ENCODE data around the gene CORO2B.

The CORO2B gene

DNA sequence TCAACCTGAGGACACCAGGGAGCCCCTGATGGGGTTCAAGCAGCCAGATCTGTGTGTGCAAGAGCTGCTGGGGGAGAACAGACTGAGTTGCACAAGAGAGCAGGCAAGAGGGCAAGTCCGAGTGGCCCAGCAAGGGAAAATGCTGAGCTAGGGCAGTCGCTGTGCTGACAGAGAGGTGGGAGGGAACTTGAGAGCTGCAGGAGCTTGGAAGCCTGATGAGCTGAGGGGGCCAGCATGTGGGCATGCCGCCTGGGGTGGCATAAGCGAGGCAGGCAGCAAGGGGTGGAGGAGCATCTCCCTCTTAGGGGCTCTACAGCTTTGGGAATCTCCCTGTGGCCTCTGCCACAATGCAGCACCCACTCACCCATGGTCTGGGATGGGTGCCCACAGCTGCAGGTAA, 4.7 kb upstream of the CORO2B start:
- DNase-seq (ENCODE audit: low read depth), result no peak

DNA sequence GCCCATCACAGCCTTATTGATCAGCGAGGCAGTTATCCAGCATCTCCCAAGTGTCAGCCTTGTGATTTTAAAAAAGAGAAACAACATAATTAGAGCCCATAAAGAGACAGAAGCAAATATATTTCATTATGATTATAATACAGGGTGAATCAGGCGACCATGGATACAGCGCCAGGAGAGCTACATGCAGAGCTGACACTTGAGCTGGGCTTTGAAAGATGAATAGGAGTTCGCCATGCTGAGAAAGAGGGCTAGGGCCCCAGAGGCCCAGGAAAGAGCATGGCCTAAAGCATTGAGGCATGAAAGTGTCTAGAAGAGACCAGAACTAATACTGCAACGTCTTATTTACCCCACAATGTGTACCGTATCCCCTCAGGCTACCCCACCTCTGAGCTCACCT, 4.2 kb upstream of the CORO2B start:
- no peak for DNase-seq (ENCODE audit: low read depth)

DNA sequence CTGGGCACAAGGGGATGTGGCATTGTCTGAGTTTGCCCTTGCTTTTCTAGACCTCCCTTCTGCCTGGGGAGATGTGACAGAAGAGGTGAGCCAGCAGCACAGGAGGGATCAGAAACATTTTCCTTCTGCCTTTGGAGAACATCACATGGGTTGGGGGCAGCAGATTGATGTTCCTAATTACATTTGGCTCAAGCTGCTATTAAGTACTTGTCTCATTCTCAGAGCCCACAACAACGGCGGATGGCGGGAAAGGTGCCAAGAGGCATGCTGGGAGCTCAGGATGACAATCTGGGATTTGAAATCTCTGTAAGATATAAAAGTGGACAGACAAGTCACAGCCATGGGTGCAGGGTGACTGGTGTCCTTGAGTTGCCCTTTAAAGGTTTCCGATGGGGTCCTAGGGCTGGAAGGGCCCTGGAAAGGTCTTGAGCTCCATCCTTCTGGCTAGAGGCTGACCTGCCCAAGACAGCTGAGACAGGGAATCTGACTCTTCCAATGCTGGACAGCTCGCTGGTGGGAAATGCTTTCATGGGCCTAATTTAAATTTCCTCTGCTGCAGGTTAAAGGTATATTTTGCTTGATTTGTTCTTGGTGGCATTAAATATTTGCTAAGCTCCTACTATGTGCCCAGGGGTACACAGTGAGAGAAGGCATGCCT, 2.4 kb upstream of the CORO2B start:
- DNase-seq (ENCODE audit: low read depth), result no peak

DNA sequence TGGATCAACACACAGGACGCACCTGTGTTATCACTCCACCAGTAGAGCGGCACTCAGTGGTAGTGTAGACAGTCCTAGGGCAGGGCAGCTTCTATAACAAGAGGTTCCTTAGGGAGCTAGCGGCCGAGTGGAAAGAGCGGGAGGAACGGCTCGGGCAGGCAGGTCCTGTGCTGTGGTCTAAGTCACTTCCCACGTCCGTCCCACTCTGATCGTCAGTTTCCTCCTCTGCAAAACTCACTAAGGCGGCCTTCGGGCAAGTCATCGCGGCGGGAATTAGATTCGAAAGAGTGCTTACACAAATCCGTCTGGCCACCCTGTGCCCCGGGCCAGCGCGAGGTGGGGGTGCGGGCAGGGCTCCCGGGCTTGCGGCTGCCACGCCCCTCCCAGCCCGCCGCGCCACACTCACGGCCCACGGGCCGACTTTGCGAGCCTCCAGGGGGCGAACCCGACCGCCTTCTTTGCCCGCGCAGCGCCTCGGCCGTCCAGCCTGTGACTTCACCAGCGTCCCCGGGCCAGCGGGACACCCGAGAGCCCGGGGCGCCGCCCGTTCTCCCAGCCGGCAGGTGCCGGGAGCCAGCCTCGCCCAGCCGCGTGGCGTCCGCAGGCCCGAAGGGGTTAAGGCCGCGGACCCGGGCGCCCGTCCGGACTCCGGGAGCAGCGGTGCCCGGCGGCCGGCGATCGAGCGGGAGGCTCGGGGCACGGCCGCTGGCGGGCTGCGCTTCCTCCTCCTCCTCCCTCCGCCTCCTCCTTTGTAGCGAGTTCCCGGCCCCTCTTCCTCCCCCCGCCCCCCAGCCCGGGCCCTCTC, 416 bp upstream of the CORO2B start:
- no peak for DNase-seq (ENCODE audit: low read depth)

DNA sequence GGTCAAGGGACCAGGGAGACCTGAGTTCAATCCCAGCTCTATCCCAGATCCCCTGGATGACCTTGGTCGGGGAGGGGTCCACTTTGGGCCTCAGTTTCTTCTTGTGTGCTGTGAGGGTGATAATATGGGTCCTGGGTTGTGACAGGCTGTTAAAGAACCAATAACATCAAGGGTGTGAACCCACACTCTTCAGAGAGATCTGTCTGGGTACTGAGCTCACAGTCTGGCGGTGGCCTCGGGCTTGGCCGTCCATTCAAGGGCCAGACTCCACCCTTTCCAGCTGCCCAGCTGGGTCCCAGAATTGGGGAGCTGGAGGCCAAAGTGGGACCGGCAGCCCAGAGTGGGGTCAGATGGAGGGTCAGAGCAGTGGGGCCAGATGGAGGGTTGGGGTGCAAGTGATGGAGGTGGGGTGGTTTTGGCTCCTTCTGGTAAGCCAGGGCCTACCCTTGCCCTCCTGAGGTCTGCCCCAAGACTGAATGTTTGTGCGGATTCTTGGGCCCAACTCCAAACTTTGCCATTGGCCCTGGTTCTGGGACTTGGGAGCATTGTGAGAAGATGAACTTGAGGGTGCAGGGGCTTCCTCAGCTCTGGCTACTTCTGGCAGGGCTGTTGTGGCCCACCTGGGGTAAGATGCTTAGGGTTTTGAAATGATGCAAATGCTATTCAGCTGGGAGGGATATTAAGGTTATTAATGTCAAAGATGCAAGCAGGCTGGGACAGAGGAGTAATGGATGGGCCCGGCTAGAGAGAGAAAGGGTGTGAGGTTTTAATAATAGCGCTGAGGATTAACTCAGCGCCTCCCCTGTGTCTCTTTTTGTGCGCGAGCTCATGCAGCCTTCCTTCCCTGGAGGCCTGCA, 1.5 kb downstream of the CORO2B start:
- no peak for DNase-seq (ENCODE audit: low read depth)

DNA sequence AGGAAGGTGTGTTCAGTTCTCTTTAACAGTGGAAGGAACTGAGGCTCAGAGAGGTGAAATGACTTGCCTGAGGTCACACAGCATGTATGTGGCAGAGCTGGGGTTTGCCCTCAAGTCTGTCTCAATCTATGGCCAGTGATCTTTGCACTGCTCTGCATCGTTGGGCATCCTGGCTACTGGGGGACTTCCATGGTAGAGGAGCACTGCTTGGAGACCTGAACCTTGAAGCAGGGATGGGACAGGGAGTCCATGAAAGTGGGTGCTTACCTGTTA, 2.0 kb downstream of the CORO2B start:
- no peak for DNase-seq (ENCODE audit: low read depth)

DNA sequence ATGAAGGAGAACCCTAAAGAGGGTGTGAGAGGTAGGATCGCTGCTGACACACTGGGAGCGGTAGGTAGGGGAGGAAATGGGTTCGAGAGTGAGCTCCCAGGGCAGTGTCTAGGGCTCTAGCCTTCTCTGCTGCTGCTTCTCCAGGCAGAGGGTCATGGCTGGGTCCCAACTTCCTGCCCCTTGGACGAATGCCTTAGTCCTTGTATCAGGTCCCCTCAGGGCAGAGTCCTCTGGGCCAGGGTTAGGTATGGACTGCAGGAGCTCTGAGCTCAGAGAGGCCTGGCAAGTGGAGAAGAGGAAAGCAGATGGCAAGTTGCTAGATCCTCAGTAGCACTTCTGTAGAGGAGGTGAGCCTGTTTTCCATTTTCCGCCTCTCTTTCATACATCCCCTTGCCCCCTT, 2.9 kb downstream of the CORO2B start:
- no peak for DNase-seq (ENCODE audit: low read depth)

DNA sequence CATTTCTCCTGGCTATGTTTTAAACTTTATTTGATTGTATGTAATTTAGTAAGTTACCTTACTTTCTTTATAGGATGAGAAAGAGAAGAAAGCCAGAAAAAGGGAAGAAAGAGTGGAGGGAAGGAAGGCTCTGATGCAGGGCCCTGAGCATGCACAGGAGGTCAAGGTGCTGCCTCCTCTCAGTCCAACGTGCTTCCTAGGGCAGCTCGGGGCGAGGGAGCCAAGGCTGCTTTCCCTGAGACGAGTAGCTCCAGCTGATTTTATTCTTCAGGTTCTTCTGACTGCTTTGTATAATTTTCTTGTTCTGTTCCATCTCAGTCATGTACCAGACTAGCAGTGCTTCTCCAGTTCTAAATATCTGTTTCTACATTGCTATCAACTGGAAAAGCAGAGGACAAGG, 3.4 kb downstream of the CORO2B start:
- DNase-seq (ENCODE audit: low read depth), result no peak

DNA sequence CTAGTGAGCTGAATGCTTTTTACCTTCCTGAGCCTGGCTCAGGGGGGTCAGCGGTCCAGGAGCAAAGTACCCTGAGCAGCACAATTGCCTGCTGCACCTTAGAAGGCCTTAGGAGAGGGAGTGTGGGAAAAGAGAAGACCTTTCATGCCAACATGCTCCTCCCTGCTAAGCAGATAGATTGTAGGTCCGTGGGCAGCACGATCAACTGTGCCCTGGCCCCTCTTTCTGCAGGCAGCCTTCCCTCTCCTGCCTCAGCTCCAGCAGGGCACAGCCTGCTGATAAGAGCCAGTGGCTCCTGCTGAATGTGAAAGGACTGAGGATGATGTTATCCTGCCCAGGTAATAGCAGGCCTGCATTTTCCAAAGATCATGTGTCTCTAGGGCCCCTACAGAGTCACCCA, 4.1 kb downstream of the CORO2B start:
- no peak for DNase-seq (ENCODE audit: low read depth)

DNA sequence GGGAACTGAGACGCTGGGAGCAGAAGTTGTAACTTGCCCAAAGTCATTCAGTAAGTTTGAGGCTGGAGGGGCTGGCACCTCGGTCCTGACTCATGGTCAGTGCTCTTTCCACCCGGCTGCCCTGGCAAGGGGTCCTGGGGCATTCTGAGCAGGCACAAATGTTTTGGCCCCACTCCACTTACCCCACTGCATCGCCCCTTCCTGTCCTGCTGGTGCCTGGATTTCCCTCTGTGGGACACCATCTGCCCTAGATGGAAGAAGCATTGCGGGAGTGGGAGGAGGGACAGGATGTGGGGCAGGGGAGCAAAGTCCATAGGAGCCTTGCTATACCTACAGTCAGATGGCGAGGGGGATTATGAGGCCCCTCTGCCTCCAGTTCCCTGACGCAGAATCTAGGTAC, 4.5 kb downstream of the CORO2B start:
- no peak for DNase-seq (ENCODE audit: low read depth)

DNA sequence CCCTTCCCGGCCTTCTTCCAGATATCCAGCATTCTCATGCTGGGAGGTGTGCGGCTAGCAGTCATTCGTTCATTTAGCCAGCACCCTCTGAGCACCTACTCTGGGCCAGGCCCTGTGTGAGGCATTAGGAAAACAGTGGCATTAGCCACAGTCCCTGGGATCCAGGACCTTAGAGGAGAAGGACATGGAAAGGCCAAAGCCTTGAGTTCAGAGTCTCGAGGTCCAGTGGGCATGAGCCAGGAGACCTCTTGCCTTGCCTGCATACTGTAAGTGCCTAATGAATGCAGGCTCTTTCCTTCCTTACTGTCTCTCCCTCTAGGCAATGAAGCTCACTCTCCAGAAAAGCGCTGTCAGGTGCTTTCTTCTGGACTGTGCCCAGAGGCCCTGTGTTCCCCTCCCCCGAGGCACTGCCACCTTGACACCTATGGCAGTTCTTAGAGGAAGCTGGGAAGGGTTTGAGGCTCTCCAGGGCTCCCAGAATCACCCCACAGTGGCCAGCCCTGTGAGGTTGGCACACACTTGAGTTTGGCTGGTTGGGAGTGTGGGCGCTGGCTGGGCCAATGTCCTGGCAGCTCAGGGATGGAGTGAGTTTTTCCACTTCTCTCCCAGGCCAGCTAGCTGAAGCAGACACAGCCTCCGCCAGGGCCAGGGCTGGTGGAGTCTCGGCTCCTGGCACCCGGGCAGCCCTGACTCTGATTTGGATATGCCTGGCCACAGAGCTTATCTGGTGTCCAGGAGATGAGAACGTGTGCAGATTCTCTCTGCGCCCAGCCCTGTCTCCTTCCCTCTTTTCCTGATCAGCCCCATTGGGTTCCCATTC, 5.4 kb downstream of the CORO2B start:
- DNase-seq (ENCODE audit: low read depth), result no peak

DNA sequence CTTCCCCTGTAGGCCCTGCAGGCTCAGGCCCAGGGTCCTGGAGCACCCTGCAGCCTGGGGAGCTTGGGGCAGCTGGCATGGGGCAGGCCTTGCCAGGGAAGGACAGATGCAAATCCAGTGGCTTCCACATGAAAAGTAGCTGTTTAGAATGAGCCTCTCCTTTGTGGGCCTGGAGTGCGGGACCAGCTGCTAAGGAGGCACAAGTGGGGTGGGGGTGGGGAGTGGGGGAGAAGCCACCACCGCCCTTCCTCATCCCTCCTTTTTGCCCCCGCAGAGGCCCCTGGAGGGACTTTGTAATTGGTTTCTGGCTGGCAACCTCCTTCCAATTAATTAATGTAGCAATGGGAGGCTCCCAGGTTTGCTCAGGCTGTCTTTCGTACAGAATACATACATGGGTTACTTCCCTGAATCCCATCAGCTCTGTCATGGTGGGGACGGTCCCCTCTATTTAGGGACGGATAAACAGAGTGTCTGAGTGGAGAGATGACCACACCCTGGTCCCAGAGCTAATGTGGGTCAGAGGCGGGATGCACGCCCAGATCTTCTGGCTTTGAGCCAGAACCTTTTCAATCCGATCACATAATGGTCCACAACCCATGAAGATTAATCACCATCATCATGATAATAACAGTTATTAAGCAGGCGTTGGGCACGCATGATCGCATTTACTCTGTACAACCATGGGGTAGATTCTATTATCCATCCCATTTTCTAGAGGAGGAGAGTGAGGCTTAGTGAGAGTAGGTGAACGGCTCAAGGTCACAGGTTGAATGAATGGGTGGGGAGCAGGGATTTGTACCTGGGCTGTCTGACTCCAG, 6.2 kb downstream of the CORO2B start:
- no peak for DNase-seq (ENCODE audit: low read depth)

DNA sequence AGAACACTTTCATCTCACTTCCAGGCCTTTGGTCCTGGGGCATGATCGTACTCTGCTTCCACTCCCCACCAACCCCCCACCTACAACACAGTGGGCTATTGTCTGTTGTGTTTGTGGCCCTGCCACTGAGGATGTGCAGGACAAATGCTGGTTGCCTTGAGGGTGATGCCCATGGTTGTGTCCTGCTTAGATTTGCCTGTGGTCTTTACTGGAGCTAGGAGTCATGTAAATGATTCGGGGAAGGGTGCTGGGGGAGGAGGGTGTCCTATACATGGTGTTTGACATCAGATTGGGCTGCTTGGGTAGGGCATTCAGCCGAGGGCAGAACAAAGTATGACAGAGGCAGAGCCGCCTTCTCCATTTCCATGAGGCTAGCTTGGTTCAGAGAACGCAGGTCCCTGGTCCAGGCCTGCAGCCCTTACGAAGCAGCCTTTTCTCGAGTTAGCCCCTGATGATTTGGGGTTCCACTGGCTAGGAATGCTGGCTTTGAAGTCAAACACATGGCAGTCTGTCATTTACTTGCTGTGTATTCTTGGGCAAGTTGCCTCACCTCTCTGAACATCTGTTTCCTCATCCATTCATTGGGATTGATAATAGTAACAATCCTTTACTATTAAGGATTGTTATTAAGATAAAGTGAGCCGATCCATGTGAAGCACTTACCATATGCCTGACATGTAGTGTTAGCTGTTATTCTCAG, 6.9 kb downstream of the CORO2B start:
- no peak for DNase-seq (ENCODE audit: low read depth)

DNA sequence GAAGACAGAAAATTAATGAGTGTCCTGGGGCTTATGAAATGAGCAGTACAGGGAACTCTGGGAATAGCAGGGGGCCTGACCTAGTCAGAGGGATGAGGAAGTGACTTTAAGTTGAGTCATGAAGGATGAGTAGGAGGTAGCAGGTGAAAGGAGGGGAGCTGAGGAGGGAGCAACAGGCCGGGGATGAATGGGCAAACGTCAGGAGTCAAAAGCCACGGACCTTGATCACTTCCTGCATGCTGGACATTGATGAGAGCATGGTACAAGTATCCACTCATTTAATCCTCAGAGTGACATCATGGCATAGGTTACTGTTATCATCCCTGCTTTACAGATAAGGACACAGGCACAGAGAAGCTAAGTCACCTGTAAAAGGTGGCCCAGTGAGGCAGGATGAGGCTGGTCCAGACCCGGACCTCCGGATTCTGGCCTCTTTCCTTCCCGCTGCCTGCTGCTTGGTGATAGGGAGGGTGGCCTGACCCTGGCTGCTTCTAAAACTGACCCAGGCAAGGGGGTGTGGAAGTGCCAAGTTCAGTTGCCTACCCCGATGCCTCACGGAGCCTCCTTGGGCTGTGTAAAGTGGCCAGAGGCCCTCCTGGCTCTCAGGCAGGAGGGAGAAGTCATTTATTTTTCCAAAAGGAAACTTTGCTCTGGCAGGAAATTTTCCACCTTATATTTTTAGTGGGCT, 7.6 kb downstream of the CORO2B start:
- no peak for DNase-seq (ENCODE audit: low read depth)

DNA sequence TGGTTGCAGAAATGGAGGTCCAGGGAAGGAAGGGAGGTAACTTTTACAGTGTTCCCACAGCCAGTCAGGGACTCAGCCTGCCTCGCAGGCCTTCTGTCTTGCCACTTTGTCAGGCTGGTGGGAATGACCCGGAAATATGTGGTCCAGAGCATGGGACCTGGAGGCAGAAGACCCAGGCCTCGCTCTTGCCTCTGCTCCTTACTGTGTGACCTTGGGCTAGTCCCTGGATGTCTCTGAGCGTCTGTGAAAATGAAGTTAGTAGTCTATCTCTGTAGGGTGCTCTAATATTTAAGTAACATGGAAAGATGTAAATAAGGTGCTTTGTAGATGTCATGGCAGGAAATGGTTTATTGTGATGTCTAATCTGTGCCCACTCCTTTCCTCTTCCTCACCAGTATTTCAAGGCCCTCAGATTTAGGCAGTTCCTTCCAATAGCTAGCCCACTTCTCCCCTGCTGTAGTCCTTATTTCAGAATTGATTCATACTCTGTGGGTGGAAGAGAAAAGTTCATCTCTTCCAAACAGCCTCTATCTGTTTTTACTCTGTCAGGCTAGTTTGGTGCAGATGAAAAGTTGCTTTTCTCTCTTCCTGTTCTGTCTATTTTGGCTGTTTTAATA, 9.1 kb downstream of the CORO2B start:
- no peak for DNase-seq (ENCODE audit: low read depth)

DNA sequence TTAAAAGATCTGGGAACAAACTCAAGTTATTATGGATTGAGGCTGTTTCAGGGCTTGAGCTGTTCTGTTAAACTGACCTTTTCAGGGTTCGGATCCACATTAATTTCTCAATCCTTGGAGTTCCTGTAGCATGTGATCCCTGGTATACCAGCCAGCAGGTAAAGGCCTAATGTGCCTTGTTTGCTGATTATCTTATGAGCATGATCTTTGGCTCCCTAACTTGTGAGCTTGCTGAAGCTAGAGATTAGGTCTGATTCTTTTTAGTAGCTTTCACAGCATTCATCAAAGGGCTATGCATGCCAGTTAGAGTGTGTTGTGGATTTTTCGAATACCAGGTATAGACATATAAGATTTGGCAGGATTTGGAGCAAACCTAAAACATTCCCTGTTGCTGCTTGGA, 10.3 kb downstream of the CORO2B start:
- no peak for DNase-seq (ENCODE audit: low read depth)

DNA sequence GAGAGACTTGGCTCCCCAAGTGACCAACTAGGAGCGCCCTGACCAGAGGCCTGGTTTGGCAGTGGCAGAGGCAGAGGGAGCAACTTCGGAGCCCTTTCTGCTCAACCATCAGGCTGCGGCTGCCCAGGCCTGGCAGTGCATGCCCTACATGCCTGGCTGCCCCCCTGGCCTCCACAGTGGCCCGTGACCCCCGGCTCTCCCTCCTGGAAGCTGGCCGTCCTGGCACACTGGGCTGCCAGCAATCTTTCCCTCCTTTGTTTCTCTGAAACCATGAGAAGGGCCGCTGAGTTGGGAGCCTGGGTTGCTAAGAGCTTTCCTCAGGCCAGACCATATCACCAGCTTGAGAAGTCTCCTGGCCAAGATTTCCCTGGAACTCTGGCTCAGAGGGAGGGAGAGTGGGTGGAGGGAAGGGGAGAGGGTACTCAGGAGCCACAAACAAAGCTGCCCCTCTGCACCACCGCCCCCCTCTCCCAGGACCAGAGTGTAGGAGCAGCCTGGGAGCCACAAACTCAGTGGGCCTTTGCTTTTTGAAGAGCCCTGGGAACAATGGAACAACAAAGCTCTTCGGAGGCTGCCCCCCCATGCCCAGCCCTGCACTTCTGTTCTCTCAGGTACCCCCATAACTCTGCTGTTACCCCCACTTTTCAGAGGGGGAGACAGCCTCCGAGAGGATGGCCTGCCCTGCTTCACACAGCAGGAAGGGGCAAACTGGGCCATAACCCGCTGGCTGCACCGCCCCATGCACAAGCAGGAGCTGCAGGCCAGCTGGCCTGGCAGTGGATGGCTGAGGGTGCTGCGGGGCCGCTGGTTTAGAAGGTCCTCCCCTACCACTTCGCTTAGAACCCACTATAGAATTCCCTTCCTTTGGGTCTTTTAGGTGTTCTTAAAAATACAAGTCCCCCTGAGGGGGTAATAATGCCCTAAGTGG, 11.3 kb downstream of the CORO2B start:
- DNase-seq (ENCODE audit: low read depth), result no peak

DNA sequence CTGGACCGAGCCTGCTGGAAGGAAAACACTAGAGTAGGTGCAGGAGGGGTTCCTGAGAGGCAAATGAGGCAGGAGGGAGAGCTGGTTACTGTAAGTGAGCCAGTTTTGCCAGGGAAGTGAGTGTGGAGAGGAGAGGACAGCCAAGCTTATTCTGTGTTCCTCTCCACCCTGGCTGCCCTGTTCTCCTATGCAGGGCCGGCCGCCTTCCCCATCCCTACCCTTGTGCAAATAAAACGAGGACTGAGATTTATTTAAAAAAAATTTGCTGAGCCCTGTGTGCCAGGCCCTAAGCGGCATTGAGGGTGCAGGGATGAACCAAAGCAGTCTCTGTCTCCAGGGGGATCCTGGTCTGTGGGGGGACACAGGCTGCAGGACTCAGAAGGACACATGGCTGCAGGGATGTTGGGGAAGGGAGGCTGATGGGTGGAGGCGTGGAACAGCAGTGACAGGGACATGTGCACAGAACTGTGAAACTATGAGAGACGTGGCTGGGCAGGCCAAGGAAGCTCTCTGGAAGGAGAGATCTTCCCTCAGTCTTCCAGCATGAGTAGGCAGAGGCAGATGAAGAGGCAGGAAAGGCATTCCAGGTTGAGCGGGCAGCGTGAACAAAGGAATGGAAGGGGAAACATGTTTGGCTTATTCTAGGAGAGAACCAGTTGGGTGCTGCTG, 12.1 kb downstream of the CORO2B start:
- no peak for DNase-seq (ENCODE audit: low read depth)

All from activated T-cell treated with anti-CD3 and anti-CD28 coated beads for 1 hour (primary cell).